ENCODE results near the gene MBD2. TPM values are rescaled to one million over a fixed set of nuclear protein-coding genes. Genes with fewer than 3 reads are reported as not detected.

The MBD2 gene
- total and polyA plus RNA-seq, 3 experiments from 2014 or later: 27.2 to 201 (median 195) TPM

- Histone ChIP-seq H3K4me1 (ENCODE audit: insufficient read depth, low read length) (peaks cover 21% of the 10 kb centered on the region), H3K9me3 (ENCODE audit: low read length) (no peaks in the 10 kb centered on the region), H3K27ac (ENCODE audit: low read depth, low read length) (no peak overlapping the region), H3K4me3 (ENCODE audit: low read length) (no peak overlapping the region), H3K36me3 (ENCODE audit: insufficient read depth, low read length) (peaks cover 11% of the 10 kb centered on the region), H3K27me3 (ENCODE audit: insufficient read depth, low read length, poor library complexity, severe bottlenecking) (no peaks in the 10 kb centered on the region)
- Mint-ChIP-seq H3K4me1 (peaks cover 38 to 59% (median 55%) of the 10 kb centered on the region in 3 donors), H3K27ac (peak overlapping the region in 1 of 8 donors; percentile 40), H3K9me3 (no peaks in the 10 kb centered on the region), H3K27me3 (no peaks in the 10 kb centered on the region), H3K4me3 (peak overlapping the region in 1 of 7 donors; percentile 3), H3K36me3 (peaks cover 4 to 44% (median 10%) of the 10 kb centered on the region in 3 donors)
- CTCF ChIA-PET: no interaction called here
- POLR2A ChIA-PET: no interaction called here
- no peak for DNase-seq
These were observed 19.6 kb downstream of the MBD2 start for GRCh38 chr18:54204883-54205282.

GRCh38 chr18:54203914-54204313 lies 20.6 kb downstream of the MBD2 start:
- POLR2A ChIA-PET: no interaction called here
- CTCF ChIA-PET: no interaction called here
- Mint-ChIP-seq H3K27me3 (no peaks in the 10 kb centered on the region), H3K36me3 (peaks cover 8 to 52% (median 17%) of the 10 kb centered on the region in 3 donors), H3K9me3 (no peaks in the 10 kb centered on the region), H3K27ac (peak overlapping the region in 2 of 8 donors; percentile 26), H3K4me3 (no peak overlapping the region), H3K4me1 (peaks cover 35 to 60% (median 56%) of the 10 kb centered on the region in 3 donors)
- peaks cover 16% of the 10 kb centered on the region for H3K4me1 ChIP-seq (ENCODE audit: insufficient read depth, low read length)
- H3K27ac ChIP-seq (ENCODE audit: low read depth, low read length): no peak overlapping the region
- no peaks in the 10 kb centered on the region for H3K27me3 ChIP-seq (ENCODE audit: insufficient read depth, low read length, poor library complexity, severe bottlenecking)
- no peak for DNase-seq
- H3K36me3 ChIP-seq (ENCODE audit: insufficient read depth, low read length): peaks cover 11% of the 10 kb centered on the region
- no peak overlapping the region for H3K4me3 ChIP-seq (ENCODE audit: low read length)
- H3K9me3 ChIP-seq (ENCODE audit: low read length): no peaks in the 10 kb centered on the region

GRCh38 chr18:54202851-54203250 lies 21.6 kb downstream of the MBD2 start:
- H3K4me3 Mint-ChIP-seq: no peak overlapping the region
- H3K27ac Mint-ChIP-seq: peak overlapping the region in 1 of 8 donors; percentile 15
- ChIA-PET POLR2A (no interaction called here), CTCF (interaction anchor here (1.1 kb wide), 1 partner anchor 20 kb away, joined by 3 read pairs; no protein-coding TSS in a partner anchor)
- Histone ChIP-seq H3K27ac (ENCODE audit: low read depth, low read length) (no peak overlapping the region), H3K9me3 (ENCODE audit: low read length) (no peaks in the 10 kb centered on the region), H3K4me3 (ENCODE audit: low read length) (no peak overlapping the region), H3K27me3 (ENCODE audit: insufficient read depth, low read length, poor library complexity, severe bottlenecking) (no peaks in the 10 kb centered on the region), H3K36me3 (ENCODE audit: insufficient read depth, low read length) (peaks cover 11% of the 10 kb centered on the region), H3K4me1 (ENCODE audit: insufficient read depth, low read length) (peaks cover 16% of the 10 kb centered on the region)
- DNase-seq: no peak
- H3K36me3 Mint-ChIP-seq: peaks cover 8 to 57% (median 20%) of the 10 kb centered on the region in 3 donors
- no peaks in the 10 kb centered on the region for H3K27me3 Mint-ChIP-seq
- peaks cover 33 to 52% (median 50%) of the 10 kb centered on the region in 3 donors for H3K4me1 Mint-ChIP-seq
- no peaks in the 10 kb centered on the region for H3K9me3 Mint-ChIP-seq

- ChIA-PET CTCF (no interaction called here), POLR2A (no interaction called here)
- Histone ChIP-seq H3K4me3 (ENCODE audit: low read length) (no peak overlapping the region), H3K4me1 (ENCODE audit: insufficient read depth, low read length) (no peaks in the 10 kb centered on the region), H3K36me3 (ENCODE audit: insufficient read depth, low read length) (peaks cover 3% of the 10 kb centered on the region), H3K27ac (ENCODE audit: low read depth, low read length) (no peak overlapping the region), H3K9me3 (ENCODE audit: low read length) (no peaks in the 10 kb centered on the region), H3K27me3 (ENCODE audit: insufficient read depth, low read length, poor library complexity, severe bottlenecking) (no peaks in the 10 kb centered on the region)
- Mint-ChIP-seq H3K9me3 (no peaks in the 10 kb centered on the region), H3K4me1 (peaks cover 14 to 46% (median 45%) of the 10 kb centered on the region in 3 donors), H3K36me3 (peaks cover 7 to 57% (median 24%) of the 10 kb centered on the region in 3 donors), H3K27ac (peak overlapping the region in 2 of 8 donors; percentile 31 to 42), H3K4me3 (no peak overlapping the region), H3K27me3 (no peaks in the 10 kb centered on the region)
- DNase-seq: no peak
These were observed 26.6 kb downstream of the MBD2 start for GRCh38 chr18:54197747-54198411.

- H3K9me3 ChIP-seq (ENCODE audit: low read length): no peaks in the 10 kb centered on the region
- CTCF ChIA-PET: no interaction called here
- no peaks in the 10 kb centered on the region for H3K36me3 ChIP-seq (ENCODE audit: insufficient read depth, low read length)
- DNase-seq: no peak
- POLR2A ChIA-PET: no interaction called here
- Mint-ChIP-seq H3K36me3 (peaks cover 0 to 48% (median 19%) of the 10 kb centered on the region in 3 donors), H3K4me3 (no peak overlapping the region), H3K9me3 (no peaks in the 10 kb centered on the region), H3K27ac (peak overlapping the region in 2 of 8 donors; percentile 12 to 24), H3K27me3 (no peaks in the 10 kb centered on the region), H3K4me1 (peaks cover 9 to 40% (median 37%) of the 10 kb centered on the region in 3 donors)
- H3K4me1 ChIP-seq (ENCODE audit: insufficient read depth, low read length): no peaks in the 10 kb centered on the region
- H3K4me3 ChIP-seq (ENCODE audit: low read length): no peak overlapping the region
- no peak overlapping the region for H3K27ac ChIP-seq (ENCODE audit: low read depth, low read length)
- no peaks in the 10 kb centered on the region for H3K27me3 ChIP-seq (ENCODE audit: insufficient read depth, low read length, poor library complexity, severe bottlenecking)
These were observed 30.7 kb downstream of the MBD2 start for GRCh38 chr18:54193786-54194185.

- Histone ChIP-seq H3K36me3 (ENCODE audit: insufficient read depth, low read length) (no peaks in the 10 kb centered on the region), H3K27me3 (ENCODE audit: insufficient read depth, low read length, poor library complexity, severe bottlenecking) (no peaks in the 10 kb centered on the region), H3K9me3 (ENCODE audit: low read length) (no peaks in the 10 kb centered on the region), H3K27ac (ENCODE audit: low read depth, low read length) (no peak overlapping the region), H3K4me1 (ENCODE audit: insufficient read depth, low read length) (no peaks in the 10 kb centered on the region), H3K4me3 (ENCODE audit: low read length) (no peak overlapping the region)
- no peak overlapping the region for H3K4me3 Mint-ChIP-seq
- no peaks in the 10 kb centered on the region for H3K27me3 Mint-ChIP-seq
- no peak for DNase-seq
- H3K9me3 Mint-ChIP-seq: no peaks in the 10 kb centered on the region
- ChIA-PET POLR2A (no interaction called here), CTCF (no interaction called here)
- H3K4me1 Mint-ChIP-seq: peaks cover 7 to 39% (median 34%) of the 10 kb centered on the region in 3 donors
- H3K27ac Mint-ChIP-seq: peak overlapping the region in 1 of 8 donors; percentile 4
- peaks cover 0 to 51% (median 17%) of the 10 kb centered on the region in 3 donors for H3K36me3 Mint-ChIP-seq
These were observed 31.6 kb downstream of the MBD2 start for GRCh38 chr18:54192900-54193299.

- no peak overlapping the region for H3K4me3 ChIP-seq (ENCODE audit: low read length)
- no peaks in the 10 kb centered on the region for H3K36me3 ChIP-seq (ENCODE audit: insufficient read depth, low read length)
- H3K36me3 Mint-ChIP-seq: peaks cover 0 to 53% (median 17%) of the 10 kb centered on the region in 3 donors
- no peaks in the 10 kb centered on the region for H3K9me3 ChIP-seq (ENCODE audit: low read length)
- no peaks in the 10 kb centered on the region for H3K4me1 ChIP-seq (ENCODE audit: insufficient read depth, low read length)
- DNase-seq: no peak
- no peak overlapping the region for H3K4me3 Mint-ChIP-seq
- no peaks in the 10 kb centered on the region for H3K27me3 Mint-ChIP-seq
- no peak overlapping the region for H3K27ac ChIP-seq (ENCODE audit: low read depth, low read length)
- H3K27me3 ChIP-seq (ENCODE audit: insufficient read depth, low read length, poor library complexity, severe bottlenecking): no peaks in the 10 kb centered on the region
- ChIA-PET POLR2A (no interaction called here), CTCF (no interaction called here)
- no peaks in the 10 kb centered on the region for H3K9me3 Mint-ChIP-seq
- no peak overlapping the region for H3K27ac Mint-ChIP-seq
- peaks cover 3 to 34% (median 30%) of the 10 kb centered on the region in 3 donors for H3K4me1 Mint-ChIP-seq
These were observed 32.1 kb downstream of the MBD2 start for GRCh38 chr18:54192415-54192814.

GRCh38 chr18:54191352-54191751 lies 33.1 kb downstream of the MBD2 start:
- Histone ChIP-seq H3K4me3 (ENCODE audit: low read length) (no peak overlapping the region), H3K27me3 (ENCODE audit: insufficient read depth, low read length, poor library complexity, severe bottlenecking) (no peaks in the 10 kb centered on the region), H3K36me3 (ENCODE audit: insufficient read depth, low read length) (no peaks in the 10 kb centered on the region), H3K9me3 (ENCODE audit: low read length) (no peaks in the 10 kb centered on the region), H3K27ac (ENCODE audit: low read depth, low read length) (no peak overlapping the region), H3K4me1 (ENCODE audit: insufficient read depth, low read length) (no peaks in the 10 kb centered on the region)
- H3K36me3 Mint-ChIP-seq: peaks cover 0 to 55% (median 15%) of the 10 kb centered on the region in 3 donors
- no peak for DNase-seq
- no peaks in the 10 kb centered on the region for H3K27me3 Mint-ChIP-seq
- no peak overlapping the region for H3K4me3 Mint-ChIP-seq
- ChIA-PET CTCF (interaction anchor here (0.9 kb wide), 1 partner anchor 11 kb away, joined by 3 read pairs; no protein-coding TSS in a partner anchor), POLR2A (no interaction called here)
- H3K4me1 Mint-ChIP-seq: peaks cover 6 to 29% (median 20%) of the 10 kb centered on the region in 3 donors
- peak overlapping the region in 4 of 8 donors; percentile 9 to 79 (median 52) for H3K27ac Mint-ChIP-seq
- no peaks in the 10 kb centered on the region for H3K9me3 Mint-ChIP-seq
